GM18873 (cell line): ENCODE measurements around the gene PDE4D.

ENCODE experiments used
- ATAC-seq: cut with Tn5 transposase; IDR thresholded peaks from one replicate; pipeline ENCODE4 v1.9.1; 2021; ENCODE audit warnings: mild to moderate bottlenecking, moderate library complexity, moderate number of reproducible peaks; ENCODE audit not compliant: unreplicated experiment, low FRiP score

The PDE4D gene

DNA sequence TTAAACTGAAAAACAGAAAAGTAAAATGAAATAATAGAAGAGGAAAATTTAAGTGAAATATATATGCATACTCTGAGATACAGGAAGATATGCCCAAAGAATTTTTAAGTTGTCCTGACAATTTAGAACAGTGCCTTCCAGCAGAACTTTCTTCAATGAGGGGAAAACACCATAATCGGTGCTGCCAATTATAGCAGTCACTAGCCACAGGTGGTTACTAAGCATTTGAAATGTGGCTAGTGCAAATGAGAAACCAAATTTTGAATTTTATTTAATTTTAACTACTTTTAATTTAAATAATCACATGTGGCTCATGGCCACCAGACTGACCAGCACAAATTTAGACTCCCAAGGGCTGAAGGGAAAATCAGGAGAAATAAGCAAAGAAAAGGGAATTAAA lies 900.1 kb downstream of the PDE4D start:
- no peak for ATAC-seq

DNA sequence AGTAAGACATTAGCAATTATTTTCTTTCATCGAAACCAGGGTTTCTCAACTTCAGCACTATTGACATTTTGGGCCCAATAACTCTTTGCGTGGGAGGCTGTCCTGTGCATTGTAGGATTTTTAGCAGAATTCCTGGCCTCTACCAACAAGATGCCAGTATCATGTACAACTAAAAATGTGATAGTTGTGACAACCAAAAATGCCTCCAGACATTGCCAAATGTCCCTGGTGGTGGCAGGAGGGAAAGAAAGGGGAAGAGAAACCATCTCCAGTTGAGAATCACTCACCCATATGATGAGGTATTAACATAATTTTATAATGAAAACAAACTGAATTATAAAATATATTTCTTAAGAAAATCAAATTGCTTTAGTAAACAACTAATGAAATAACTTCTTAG lies 904.6 kb downstream of the PDE4D start:
- no peak for ATAC-seq

DNA sequence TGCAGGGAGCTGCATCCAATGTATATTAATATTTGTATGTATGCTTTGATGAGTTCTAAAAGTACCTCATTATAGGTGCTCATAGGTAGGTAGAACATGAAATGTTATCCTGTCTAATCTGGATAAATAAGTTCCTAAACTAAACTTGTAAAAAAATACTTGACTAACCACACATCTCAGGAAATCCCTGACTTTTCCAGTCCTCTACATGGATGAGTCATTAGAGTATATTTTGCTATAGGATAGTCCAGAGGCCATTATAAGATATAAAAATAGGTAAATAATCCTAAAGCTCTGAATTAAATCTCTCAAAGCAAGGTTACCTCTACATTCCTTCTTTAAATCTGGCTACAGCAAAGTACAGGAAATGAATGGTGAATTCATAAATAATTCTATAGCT lies 906.3 kb downstream of the PDE4D start:
- no peak for ATAC-seq

DNA sequence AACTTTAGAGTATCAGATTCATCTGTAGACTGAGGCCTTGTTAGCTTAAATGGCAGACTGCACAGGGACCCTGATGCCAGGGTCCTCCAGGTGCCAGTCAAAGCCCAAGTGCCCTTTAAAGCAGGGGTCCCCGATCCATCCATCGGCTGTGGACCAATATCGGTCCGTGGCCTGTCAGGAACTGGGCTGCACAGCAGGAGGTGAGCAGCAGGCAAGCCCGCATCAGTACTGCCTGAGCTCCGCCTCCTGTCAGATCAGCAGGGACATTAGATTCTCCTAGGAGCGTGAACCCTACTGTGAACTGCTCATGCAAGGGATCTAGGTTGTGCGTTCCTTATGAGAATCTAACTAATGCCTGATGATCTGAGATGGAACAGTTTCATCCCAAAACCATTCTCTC lies 907.2 kb downstream of the PDE4D start:
- ATAC-seq = no peak

DNA sequence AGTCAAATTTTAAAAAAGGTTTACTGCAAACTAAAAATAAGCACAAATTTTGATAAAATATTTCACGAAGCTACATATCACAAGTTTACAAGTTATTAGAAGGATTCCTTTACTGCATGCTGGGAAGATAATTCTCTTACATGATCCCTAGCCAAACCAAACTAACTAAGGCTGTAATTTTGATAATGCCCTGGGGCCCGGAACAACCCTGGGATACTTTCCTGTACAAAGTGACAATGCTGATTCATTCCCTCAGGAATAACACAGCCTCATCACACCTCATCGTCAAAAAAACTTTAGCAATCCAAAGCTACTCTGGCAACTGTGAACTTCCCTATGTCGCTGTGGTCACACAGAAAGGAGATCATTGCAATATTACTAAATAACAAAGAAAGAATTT lies 907.8 kb downstream of the PDE4D start:
- no peak for ATAC-seq

DNA sequence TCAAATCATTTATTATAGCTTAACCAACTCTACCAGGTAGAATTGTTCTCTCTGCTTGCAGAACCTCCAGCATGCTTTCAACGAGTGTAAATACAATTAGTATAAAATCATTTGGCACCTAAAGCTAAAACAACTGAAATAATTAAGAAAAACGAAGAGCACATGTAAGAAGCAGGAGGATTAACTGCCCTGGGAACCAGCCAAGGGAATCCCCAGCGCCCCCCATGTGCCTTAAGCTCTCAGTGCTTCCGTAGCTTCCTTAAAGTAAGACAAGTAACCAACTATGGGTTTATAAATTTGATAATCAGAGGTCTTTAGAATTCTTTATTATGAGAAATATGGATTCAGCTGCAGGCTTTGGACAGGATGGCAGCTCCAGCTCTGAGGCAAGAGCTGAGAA lies 908.2 kb downstream of the PDE4D start:
- no peak for ATAC-seq

DNA sequence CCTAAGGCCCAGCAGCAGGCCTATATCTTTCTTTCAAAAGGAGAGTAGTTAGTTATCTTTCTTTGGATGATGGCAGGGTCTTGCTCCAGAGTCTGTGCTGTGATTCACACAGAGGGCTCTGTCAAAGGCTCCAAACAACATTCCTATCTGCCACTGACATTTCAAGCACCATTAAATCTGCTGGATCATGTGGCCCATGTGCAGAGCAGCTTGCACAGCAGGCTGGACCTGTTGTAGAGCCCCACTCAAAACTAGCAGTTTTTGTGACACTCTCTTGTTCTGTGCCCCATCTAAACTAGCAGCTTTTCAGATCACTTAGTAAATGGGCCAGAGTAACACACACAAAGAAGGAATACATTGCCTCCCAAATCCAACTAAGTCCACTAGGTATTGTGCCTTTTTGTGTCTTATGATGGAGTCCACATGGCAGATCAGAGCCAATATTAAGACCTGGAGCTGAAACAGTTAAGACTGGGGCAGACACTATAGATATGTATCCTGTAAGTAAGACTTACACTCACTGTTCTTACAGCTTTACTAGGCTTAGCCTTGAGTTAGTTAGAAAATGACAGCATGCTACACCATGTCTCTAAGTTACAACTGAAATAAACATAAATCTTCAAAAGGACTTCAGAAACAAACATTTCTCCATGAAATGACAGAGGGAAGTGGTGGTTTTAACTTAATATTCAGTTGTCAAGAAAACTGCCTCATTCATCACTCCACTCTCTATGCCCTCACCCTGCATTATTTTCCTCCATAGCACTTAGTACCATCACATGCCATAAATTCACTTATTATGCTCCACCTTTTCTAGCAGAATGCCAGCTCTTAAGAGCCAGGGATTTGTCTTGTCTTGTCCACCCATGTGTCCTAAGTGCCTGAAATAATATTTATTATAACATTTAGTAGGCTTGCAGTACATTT lies 909.7 kb downstream of the PDE4D start:
- no peak for ATAC-seq

DNA sequence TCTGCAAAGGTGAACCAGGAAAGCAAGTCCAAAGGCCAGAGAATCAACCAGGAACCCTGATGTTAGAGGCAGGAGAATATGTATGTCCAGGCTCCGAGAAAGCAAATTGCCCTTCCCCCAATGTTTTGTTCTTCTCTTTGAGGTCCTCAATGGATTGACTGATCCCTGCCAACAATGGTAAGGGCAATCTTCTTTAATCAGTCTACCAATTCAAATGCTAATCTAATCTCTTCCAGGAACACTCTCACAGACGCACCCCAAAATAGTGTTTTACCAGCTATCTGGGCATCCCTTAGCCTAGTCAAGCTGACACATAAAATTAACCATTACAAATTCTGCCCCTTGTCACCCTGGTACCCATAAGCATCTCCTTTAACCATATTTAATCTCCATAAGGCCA lies 912.6 kb downstream of the PDE4D start:
- ATAC-seq = no peak

DNA sequence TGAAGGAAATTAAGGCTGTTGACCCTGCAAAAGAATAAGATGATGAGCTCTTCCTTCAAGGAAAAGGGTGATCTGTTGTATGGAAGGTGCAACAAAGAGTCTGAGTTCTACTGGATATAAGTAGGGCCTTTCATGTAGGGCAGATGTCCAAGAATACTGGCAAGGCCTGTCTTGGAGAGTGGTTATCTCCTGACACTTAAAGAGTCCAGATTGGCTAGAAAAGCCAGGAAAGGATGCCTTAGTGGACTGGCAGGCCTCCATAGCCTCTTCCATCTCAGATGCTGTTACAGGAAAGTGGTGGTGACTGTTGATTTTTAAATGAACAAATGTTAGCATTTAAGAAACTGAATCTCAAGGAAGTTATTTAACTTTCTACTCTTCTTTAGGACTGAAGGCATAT lies 914.4 kb downstream of the PDE4D start:
- ATAC-seq = no peak

DNA sequence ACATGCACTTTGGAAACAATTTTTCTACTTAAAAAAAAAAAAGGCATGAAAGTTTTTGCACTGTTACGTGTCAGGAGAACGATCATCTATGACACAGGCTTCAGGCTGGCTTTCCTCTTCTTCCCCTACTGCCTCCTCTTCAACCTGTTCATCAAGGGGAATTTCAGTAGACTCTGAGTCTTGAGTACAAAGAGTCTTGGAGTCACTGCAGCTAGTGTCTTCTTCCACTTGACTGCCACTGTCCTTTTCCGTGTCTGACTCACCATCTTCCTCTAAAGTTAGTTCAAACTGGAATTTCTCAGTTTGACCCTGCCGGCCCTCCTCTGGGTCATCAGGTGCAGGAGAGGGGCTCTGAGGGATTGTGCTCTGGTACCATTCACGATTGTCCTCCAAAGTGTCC lies 918.9 kb downstream of the PDE4D start:
- no peak for ATAC-seq

DNA sequence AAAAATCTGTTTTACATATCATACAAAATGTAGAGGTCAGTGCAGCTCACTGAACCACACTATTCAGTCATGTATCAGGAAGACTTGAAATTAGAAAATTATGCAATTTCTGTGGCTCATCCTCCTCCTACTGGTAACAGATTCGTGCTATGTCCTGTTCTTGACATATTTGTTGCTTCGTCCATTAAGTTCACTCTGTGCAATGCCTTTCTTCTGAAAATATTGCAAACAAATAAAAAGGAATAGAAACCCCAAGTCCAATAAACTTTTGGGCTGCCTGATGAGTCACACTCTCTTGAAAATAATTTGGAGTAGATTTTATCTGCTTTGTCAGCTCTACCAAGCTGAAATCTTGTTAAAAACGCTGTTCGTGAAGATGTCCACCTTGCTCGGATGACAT lies 919.4 kb downstream of the PDE4D start:
- ATAC-seq = no peak

DNA sequence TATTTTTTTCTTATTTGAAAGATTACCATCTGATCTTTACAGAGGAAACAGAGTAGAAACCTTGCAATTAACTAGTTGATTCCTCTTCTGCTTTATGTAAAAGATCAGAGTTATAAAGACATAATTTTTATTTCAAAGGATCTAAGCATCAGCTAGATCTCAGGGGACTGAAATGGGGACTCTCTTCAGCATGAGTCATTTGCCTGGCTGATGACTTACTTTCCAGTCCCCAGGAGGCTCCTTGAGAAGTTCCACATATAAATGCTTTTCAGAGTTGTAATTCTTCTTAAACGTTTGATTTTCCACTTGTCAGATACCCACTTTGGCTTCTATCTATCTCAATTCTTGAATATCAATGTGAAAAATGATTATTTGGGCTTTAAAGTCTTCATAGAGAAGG lies 921.2 kb downstream of the PDE4D start:
- ATAC-seq = no peak

DNA sequence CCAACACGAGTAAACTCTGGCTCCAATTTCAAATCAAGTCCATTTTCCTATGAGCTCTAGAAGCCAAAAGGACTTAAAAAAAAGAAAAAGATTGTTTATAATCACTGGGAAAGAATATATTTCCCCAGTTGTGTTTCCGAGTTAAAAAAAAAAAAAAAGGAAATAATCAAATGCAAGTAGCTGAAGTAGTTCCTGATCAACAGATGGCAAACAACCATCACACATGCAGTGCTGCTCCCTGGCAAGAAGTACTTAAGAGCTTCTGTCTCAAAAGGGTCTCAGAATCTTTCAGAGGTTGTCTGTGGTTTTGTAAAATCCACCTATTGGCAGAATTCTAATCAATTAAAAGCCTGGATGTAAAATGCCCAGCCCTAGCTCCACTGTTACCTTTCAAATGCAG lies 922.8 kb downstream of the PDE4D start:
- ATAC-seq = no peak

DNA sequence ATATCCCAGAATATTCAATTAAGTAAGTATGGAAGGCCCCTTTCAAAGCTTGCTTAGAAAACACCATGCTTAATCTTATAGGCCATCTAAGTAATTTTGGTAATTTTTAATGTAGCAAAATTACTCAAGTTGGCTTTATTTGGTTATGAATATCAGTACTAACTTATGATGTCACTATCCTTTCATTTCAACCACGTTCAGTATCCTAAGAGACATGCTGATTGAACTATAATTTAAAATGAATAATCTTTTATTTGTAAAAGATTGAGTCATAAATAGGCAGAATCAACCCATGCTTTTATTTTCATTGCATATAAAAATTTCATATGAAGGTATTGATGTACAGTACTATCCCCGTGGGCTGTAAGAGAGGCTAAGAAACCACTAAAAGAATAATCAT lies 923.7 kb downstream of the PDE4D start:
- no peak for ATAC-seq

DNA sequence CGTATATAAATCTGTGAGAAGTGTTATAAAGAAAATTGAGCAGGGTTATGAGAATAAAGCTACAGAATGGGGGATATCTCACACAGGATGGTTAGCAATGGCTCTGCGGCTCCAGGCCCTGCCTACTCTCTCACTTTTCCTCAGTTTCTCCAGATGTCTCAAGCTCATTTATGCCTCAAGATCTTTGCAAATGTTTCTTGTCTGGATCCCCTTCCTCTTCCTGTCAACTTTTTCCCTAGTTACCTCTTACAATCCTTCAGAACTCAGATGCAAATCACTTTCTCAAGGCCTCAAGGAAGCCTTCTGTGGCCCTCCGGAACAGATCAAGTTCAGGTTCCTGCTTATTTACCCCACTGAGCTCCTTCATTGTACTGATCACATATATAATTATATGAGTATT lies 924.3 kb downstream of the PDE4D start:
- ATAC-seq = no peak

DNA sequence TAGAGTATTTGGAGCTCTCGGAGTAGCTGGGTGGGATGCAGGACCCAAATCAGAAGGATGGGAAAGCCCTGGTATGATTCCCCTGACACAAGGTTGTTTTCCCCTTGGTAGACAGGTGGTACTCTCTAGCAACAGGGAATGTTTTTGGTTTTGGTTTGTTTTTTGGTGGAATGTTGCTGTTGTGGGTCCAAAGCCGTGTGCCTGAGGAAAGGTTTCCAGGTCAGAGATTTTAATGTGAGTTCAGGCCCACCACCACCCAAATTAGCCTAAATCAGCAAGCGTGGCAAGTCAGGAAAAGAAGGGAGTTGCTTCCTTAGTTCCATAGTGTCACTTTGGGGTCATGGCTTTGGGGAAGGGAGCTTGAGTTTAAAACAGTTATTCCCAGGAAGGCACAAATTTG lies 925.2 kb downstream of the PDE4D start:
- no peak for ATAC-seq

DNA sequence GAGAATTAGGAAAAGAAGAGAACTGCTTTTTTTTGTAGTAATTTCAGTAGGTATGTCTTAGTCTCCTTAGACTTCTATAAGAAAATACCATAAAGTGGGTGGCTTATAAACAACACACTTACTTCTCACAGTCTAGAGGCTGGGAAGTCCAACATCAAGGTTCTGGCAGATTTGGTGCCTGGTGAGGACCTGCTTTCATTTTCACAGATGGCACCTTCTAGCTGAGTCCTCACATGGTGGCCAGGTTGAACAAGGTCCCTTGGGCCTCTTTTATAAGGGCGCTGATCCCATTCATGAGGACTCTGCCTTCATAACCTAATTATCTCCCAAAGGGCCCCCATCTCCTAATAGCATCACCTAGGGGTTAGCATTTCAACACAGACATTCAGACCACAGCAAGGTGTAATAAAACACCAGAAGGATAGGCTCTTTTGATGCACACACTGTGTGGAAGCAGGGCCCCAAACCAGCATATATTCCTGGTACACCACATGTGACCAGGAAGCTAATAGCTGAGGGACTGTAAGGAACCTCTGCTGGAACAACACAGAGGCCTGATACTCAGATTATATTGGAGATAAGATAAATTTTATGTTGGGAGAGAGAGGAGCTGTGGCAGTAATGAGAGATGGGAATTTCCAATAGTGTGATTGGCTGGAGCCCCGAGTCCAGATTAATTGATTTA lies 925.8 kb downstream of the PDE4D start:
- ATAC-seq = no peak

DNA sequence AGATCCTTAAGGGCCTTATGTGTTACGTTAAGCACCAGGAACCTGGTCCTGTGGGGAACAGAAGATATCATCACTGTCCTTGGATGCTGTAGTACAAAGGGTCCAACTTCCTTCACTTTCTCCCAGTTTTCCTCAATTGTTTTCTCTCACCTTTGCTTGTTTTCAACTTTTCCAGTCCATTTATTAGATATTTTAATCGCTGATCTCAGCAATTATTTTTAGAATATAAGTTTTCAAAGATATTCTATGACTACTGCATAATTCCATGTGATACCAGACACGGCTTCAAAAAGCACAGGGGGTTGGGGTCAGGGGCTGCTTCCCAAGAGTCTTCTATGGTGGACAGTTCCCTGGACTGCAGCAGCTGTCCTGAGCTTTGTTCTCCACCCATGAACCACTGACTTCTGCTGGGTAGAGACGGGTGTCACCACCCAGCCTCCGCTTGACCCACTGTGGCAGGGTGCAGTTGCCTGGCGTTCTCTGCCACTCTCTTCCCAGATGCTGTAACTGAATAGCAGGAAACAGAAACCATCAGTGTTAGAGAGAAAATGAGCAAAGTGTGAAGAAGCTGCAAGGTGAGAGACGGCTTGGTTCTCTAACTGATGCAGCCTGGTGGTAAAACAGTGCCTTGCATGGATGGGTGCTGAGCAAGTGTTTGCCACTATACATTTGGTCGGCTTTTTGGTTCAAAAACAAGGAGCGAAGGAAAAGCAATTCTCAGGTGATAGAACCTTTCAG lies 927.7 kb downstream of the PDE4D start:
- ATAC-seq = no peak

DNA sequence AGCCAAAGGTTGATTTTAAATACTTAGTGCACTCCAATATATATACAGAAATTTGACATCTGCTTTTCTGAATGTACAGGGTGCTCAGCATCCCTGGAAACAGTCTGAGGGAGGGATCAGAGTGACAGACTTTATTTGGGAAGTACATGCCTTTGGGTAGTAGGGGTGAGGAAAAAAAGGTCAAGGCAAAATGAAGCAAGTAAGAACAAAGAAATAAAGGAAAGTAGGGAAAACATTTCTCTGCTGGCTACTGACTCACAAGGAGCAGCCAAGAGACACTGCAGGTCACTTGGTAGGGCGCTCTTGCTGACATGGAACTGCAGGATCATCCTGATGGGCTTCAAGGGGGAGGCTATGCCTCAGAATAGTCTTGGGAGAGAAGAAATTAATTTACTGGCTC lies 929.7 kb downstream of the PDE4D start:
- no peak for ATAC-seq

DNA sequence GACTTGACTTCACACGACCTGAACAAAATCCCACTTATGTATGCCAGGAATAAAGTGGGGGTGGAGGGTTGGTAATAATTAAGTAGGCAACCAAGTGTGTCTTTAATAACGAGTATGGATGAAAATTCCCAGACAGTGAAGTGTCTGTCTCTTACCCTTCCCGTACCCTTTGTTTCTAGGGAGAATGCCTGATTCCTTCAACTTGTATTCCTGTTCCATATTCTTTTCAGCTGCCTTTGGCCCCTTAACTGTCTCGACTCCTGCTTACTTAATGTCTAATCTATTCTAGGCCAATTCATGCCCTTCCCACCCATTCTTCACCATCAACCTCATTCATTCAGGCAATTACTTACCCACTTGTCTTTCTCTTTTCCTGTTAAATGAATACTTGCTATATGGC lies 930.2 kb downstream of the PDE4D start:
- no peak for ATAC-seq

DNA sequence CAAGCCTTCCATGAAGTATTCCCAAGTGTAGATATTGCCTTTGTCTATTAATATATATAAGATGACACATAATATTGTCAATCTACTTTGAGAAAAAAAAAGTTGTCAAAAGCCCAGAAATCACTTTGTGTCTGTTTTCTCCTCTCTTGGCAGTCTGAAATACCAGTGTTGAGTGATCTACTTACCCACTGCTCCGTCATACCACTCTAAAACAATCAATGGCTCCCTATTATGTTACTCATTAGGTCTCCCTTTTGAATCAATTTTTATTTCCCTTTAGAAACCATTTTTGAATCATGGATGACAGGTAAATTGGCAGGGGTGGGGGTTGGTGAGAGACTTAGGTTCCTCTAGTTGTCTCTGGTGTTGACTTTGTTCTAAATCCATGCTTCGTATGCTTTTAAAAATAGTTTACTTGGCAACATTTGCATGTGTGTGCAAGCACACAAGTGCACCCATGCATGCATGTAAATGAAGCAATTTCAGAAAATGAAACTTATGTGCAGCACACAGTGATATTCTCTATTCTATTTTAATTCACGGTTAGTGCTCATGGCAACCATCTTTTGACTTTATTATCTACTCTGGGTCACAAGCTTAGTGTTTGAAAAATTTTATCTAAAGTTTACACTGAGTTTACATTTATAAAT lies 931.8 kb downstream of the PDE4D start:
- ATAC-seq = peak; percentile 58
